PC-9 (cell line): Measurements from ENCODE around the gene MAP4K5. TPM values are rescaled to one million over a fixed set of nuclear protein-coding genes. Genes with fewer than 3 reads are reported as not detected.

Experiments
- BruUV-seq: library from RNA; stranded (reverse); fragments of 400-500 nt; replicated peaks from 2 replicates; lab custom pipeline; 2021; lab: Mats Ljungman, UMichigan
- CTCF ChIA-PET: fragments of 300-600 bp; sonication (Branson Sonifier 250); formaldehyde crosslinking; loops from one replicate; lab custom pipeline; 2022; ENCODE audit warnings: antibody characterized with exemption; lab: Charles Lee
- POLR2A ChIA-PET: fragments of 300-600 bp; sonication (Branson Sonifier 250); formaldehyde crosslinking; loops from one replicate; lab custom pipeline; 2022; ENCODE audit warnings: antibody characterized with exemption; ENCODE audit not compliant: unreplicated experiment; lab: Charles Lee
- DNase-seq, 2 experiments: peaks; one replicate each; pipeline versions ENCODE4 v3.0.0 to v3.0.0-alpha.2; 2015 to 2022; ENCODE audit warnings: mixed read lengths in 1 of 2
- H2AFZ ChIP-seq: fragments of 200-600 bp; sonication (generic); 2 replicates; pipeline ENCODE4 v1.8.1; 2017; ENCODE audit warnings: antibody characterized with exemption
- H3F3A ChIP-seq: fragments of 200-600 bp; sonication (generic); 2 replicates; pipeline ENCODE4 v1.8.1; 2017; ENCODE audit warnings: antibody characterized with exemption, mild to moderate bottlenecking, low read depth; ENCODE audit not compliant: insufficient read depth
- H3K27ac ChIP-seq: fragments of 200-600 bp; sonication (generic); 2 replicates; pipeline ENCODE4 v1.6.1; 2016; ENCODE audit warnings: mixed run types
- H3K27me3 ChIP-seq: fragments of 200-600 bp; sonication (generic); 2 replicates; pipeline ENCODE4 v1.6.1; 2016; ENCODE audit warnings: low read depth, mixed run types; ENCODE audit not compliant: insufficient read depth
- H3K36me3 ChIP-seq: fragments of 200-600 bp; sonication (generic); 2 replicates; pipeline ENCODE4 v1.6.1; 2016; ENCODE audit warnings: low read depth, mixed run types
- H3K4me1 ChIP-seq: fragments of 200-600 bp; sonication (generic); replicated peaks from 2 replicates; pipeline ENCODE4 v1.6.1; 2016; ENCODE audit warnings: mixed run types; ENCODE audit not compliant: insufficient read depth
- H3K4me2 ChIP-seq: fragments of 200-600 bp; sonication (generic); 2 replicates; pipeline ENCODE4 v1.6.1; 2017; ENCODE audit warnings: mixed run types
- H3K4me3 ChIP-seq: fragments of 200-600 bp; sonication (generic); 2 replicates; pipeline ENCODE4 v1.6.1; 2016; ENCODE audit warnings: mixed run types
- H3K79me2 ChIP-seq: fragments of 200-600 bp; sonication (generic); 2 replicates; pipeline ENCODE4 v1.6.1; 2017; ENCODE audit warnings: low read depth, mixed run types
- H3K9me2 ChIP-seq: fragments of 200-600 bp; sonication (generic); 2 replicates; pipeline ENCODE4 v1.8.1; 2017; ENCODE audit warnings: mild to moderate bottlenecking; ENCODE audit not compliant: insufficient read depth
- H3K9me3 ChIP-seq: fragments of 200-600 bp; sonication (generic); 2 replicates; pipeline ENCODE4 v1.8.1; 2016; ENCODE audit warnings: low read depth; ENCODE audit not compliant: insufficient read depth
- H4K20me1 ChIP-seq: fragments of 200-600 bp; sonication (generic); 2 replicates; pipeline ENCODE4 v1.8.1; 2017; ENCODE audit not compliant: insufficient read depth
- CTCF ChIP-seq: fragments of 200-600 bp; sonication (generic); conservative IDR thresholded peaks from 2 replicates; pipeline ENCODE4 v1.6.1; 2017; ENCODE audit warnings: mixed run types, antibody characterized with exemption, mild to moderate bottlenecking, moderate library complexity
- EZH2 ChIP-seq: fragments of 200-600 bp; sonication (generic); IDR thresholded peaks from 2 replicates; pipeline ENCODE4 v1.8.0; 2017; ENCODE audit warnings: antibody characterized with exemption, low read depth
- intact Hi-C: fragments of 100-400 bp; cut with micrococcal nuclease; formaldehyde crosslinking; loops from one replicate; pipeline ENCODE4 v1.10.0; 2022; ENCODE audit not compliant: unreplicated experiment
- total RNA-seq: library from RNA; stranded (reverse); gene quantifications from 2 replicates; pipeline ENCODE4 v1.2.3, GENCODE V29; 2021

MAP4K5 gene
- total RNA-seq, 1 experiment from 2014 or later: 51.8 TPM

GRCh38 chr14:50398189-50398580, 134.2 kb downstream of the MAP4K5 start:
- Histone ChIP-seq H3K27me3 (no peaks in the 10 kb centered on the region), H3F3A (peaks cover 11% of the 10 kb centered on the region), H3K4me3 (no peak overlapping the region), H3K9me3 (no peaks in the 10 kb centered on the region), H3K27ac (no peak overlapping the region), H3K4me2 (no peak overlapping the region), H2AFZ (no peak overlapping the region), H3K9me2 (no peaks in the 10 kb centered on the region), H3K79me2 (no peaks in the 10 kb centered on the region), H3K4me1 (0 out of 2 replicates have a peak, but pooled peaks cover 1% of the 10 kb centered on the region), H4K20me1 (no peaks in the 10 kb centered on the region), H3K36me3 (no peaks in the 10 kb centered on the region)
- intact Hi-C loops: no loop called here
- no TSS peak for BruUV-seq
- TF ChIP-seq EZH2 (no peak), CTCF (no peak)
- CTCF ChIA-PET: interaction anchor here (0.6 kb wide), 1 partner anchor 793 kb away, joined by 8 read pairs; no protein-coding TSS in a partner anchor
- POLR2A ChIA-PET: no interaction called here
- DNase-seq: no peak

GRCh38 chr14:50397390-50398188, 134.8 kb downstream of the MAP4K5 start:
- TF ChIP-seq CTCF (no peak), EZH2 (no peak)
- Histone ChIP-seq H3K4me2 (peak overlapping the region; percentile 98), H3K4me3 (peak overlapping the region; percentile 75), H3K9me2 (no peaks in the 10 kb centered on the region), H3K9me3 (no peaks in the 10 kb centered on the region), H3K27ac (no peak overlapping the region), H4K20me1 (no peaks in the 10 kb centered on the region), H3F3A (peaks cover 8% of the 10 kb centered on the region), H3K4me1 (no peaks in the 10 kb centered on the region), H3K36me3 (no peaks in the 10 kb centered on the region), H3K79me2 (no peaks in the 10 kb centered on the region), H3K27me3 (no peaks in the 10 kb centered on the region), H2AFZ (peak overlapping the region; percentile 96)
- intact Hi-C loops: no loop called here
- ChIA-PET CTCF (interaction anchor here (0.6 kb wide), 1 partner anchor 792 kb away, joined by 8 read pairs; no protein-coding TSS in a partner anchor), POLR2A (no interaction called here)
- DNase-seq: peak in 1 of 2 experiments; percentile 8
- BruUV-seq: no TSS peak

- DNase-seq: peak; percentile 48 to 73
- no TSS peak for BruUV-seq
These were observed 135.6 kb downstream of the MAP4K5 start, which contains the start of gene CDKL1 for GRCh38 chr14:50396631-50397389. CDKL1 (minus strand) TSS chr14:50396881; CDS start chr14:50395868, 1,013 bp downstream.

More at GRCh38 chr14:50396631-50397389, 135.6 kb downstream of the MAP4K5 start, which contains the start of gene CDKL1:
- Histone ChIP-seq H3K79me2 (no peaks in the 10 kb centered on the region), H3K4me2 (peak within 1 kb of the TSS; percentile 98), H3F3A (peaks cover 8% of the 10 kb centered on the region), H3K9me2 (no peaks in the 10 kb centered on the region), H3K27me3 (no peaks in the 10 kb centered on the region), H3K36me3 (no peaks in the 10 kb centered on the region), H4K20me1 (no peaks in the 10 kb centered on the region), H3K4me3 (peak within 1 kb of the TSS; percentile 75), H2AFZ (peak within 1 kb of the TSS; percentile 97), H3K4me1 (no peaks in the 10 kb centered on the region), H3K9me3 (no peaks in the 10 kb centered on the region), H3K27ac (peak within 1 kb of the TSS; percentile 32)
- POLR2A ChIA-PET: interaction anchor here (0.6 to 0.7 kb wide), 4 partner anchors 85 to 774 kb away, joined by 3 to 5 read pairs (median 3); partner anchors contain the start of genes DMAC2L and L2HGDH
- CTCF ChIA-PET: no interaction called here
- no peak for TF ChIP-seq EZH2
- no peak for TF ChIP-seq CTCF
- intact Hi-C loops: no loop called here
